AG04449 (cell line): ENCODE data around the gene EXOC1.
A peak's percentile ranks its signal among the peaks of the same experiment; 100 is the strongest.

Experiments
- CTCF ChIA-PET: fragments of 350-600 bp; formaldehyde crosslinking; extraction: SDS; loops from one replicate; lab custom pipeline; 2021; ENCODE audit warnings: antibody characterized with exemption; lab: Yijun Ruan, JAX
- POLR2A ChIA-PET: fragments of 400-600, 350-600 bp; formaldehyde crosslinking; extraction: SDS; loops from one replicate; lab custom pipeline; 2020; ENCODE audit warnings: antibody characterized with exemption, inconsistent platforms; lab: Yijun Ruan, JAX
- DNase-seq: peaks from one replicate; pipeline ENCODE4 v3.0.0-alpha.2; 2010; ENCODE audit warnings: low read depth, low spot score
- H3K4me3 ChIP-seq: 2 replicates; pipeline ENCODE4 v1.5.1; 2011; ENCODE audit warnings: low read depth, mild to moderate bottlenecking, control low read depth, low read length
- CTCF ChIP-seq: IDR thresholded peaks from one replicate; pipeline ENCODE4 v1.5.1; 2011; ENCODE audit warnings: mild to moderate bottlenecking, moderate library complexity, low read length, control low read depth, inconsistent platforms; ENCODE audit not compliant: insufficient read depth; ENCODE audit errors: missing control alignments

Gene EXOC1

GRCh38 chr4:55853484-55854046, at the start of gene EXOC1:
Gene EXOC1, plus strand, starts transcription at chr4:55853648. Its CDS starts 4,676 bp downstream, at chr4:55858324.
- ChIA-PET POLR2A (no interaction called here), CTCF (interaction anchor here (1.6 to 3.3 kb wide), 3 partner anchors 11 to 14 kb away, joined by 6 to 16 read pairs (median 11); no protein-coding TSS in a partner anchor)
- TF ChIP-seq CTCF = no peak
- DNase-seq = peak; percentile 69
- H3K4me3 ChIP-seq = peak within 1 kb of the TSS; percentile 90

- ChIA-PET POLR2A (no interaction called here), CTCF (interaction anchor here (0.9 kb wide), 1 partner anchor 9 kb away, joined by 3 read pairs; no protein-coding TSS in a partner anchor)
- no peak for DNase-seq
- TF ChIP-seq CTCF = no peak
- H3K4me3 ChIP-seq = no peak overlapping the region
Observed at GRCh38 chr4:55807556-55807955, 45.9 kb upstream of the EXOC1 start.

GRCh38 chr4:55808186-55808585, 45.3 kb upstream of the EXOC1 start:
- no peak overlapping the region for H3K4me3 ChIP-seq
- CTCF ChIA-PET = interaction anchor here (0.9 kb wide), 1 partner anchor 10 kb away, joined by 3 read pairs; no protein-coding TSS in a partner anchor
- DNase-seq = no peak
- POLR2A ChIA-PET = no interaction called here
- TF ChIP-seq CTCF = no peak

GRCh38 chr4:55808632-55809031, 44.8 kb upstream of the EXOC1 start:
- POLR2A ChIA-PET = no interaction called here
- CTCF ChIA-PET = no interaction called here
- no peak overlapping the region for H3K4me3 ChIP-seq
- no peak for TF ChIP-seq CTCF
- DNase-seq = no peak

- H3K4me3 ChIP-seq = no peak overlapping the region
- TF ChIP-seq CTCF = no peak
- CTCF ChIA-PET = no interaction called here
- POLR2A ChIA-PET = no interaction called here
- DNase-seq = no peak
Observed at GRCh38 chr4:55817691-55818090, 35.8 kb upstream of the EXOC1 start.

- POLR2A ChIA-PET = no interaction called here
- DNase-seq = no peak
- CTCF ChIA-PET = no interaction called here
- no peak for TF ChIP-seq CTCF
- H3K4me3 ChIP-seq = no peak within 1 kb of the TSS
Observed at GRCh38 chr4:55819634-55820033, 33.8 kb upstream of the EXOC1 start, which contains the start of gene EXOC1L. Gene EXOC1L, plus strand, starts transcription at chr4:55819790. Its CDS starts 237 bp downstream, at chr4:55820027.
